ENCODE results near the gene ZBTB46. TPM values are rescaled to one million over a fixed set of nuclear protein-coding genes. Genes with fewer than 3 reads are reported as not detected.
A peak's percentile ranks its signal among the peaks of the same experiment; 100 is the strongest.

Gene ZBTB46
- total and polyA plus RNA-seq, 9 donors: 14.2 to 20.9 (median 18.9) TPM

GRCh38 chr20:63864978-63865640 is 34.0 kb upstream of the ZBTB46 start, which contains the start of gene TPD52L2:
Gene TPD52L2 (plus strand): TSS chr20:63865270. CDS start chr20:63865366, 96 bp downstream.
- H3K4me3 ChIP-seq (ENCODE audit: low read length): peak within 1 kb of the TSS; percentile 96
- WGBS (ENCODE audit: insufficient coverage): under 1% methylated on average over 68 of the region's 68 CpGs
- H3K9me3 ChIP-seq (replicated peaks; ENCODE audit: control insufficient read depth, low read depth, low read length): no peaks in the 10 kb centered on the region
- peaks cover 23% of the 10 kb centered on the region for H3K4me1 ChIP-seq (ENCODE audit: control insufficient read depth, insufficient read depth, low read length)
- peaks cover 31% of the 10 kb centered on the region for H3K36me3 ChIP-seq (ENCODE audit: control insufficient read depth, insufficient read depth, low read length)
- peak within 1 kb of the TSS; percentile 95 for H3K27ac ChIP-seq (ENCODE audit: low read length)
- H3K27me3 ChIP-seq (ENCODE audit: control insufficient read depth, insufficient read depth, low read length): no peaks in the 10 kb centered on the region
- peak; percentile 99 for DNase-seq

DNA sequence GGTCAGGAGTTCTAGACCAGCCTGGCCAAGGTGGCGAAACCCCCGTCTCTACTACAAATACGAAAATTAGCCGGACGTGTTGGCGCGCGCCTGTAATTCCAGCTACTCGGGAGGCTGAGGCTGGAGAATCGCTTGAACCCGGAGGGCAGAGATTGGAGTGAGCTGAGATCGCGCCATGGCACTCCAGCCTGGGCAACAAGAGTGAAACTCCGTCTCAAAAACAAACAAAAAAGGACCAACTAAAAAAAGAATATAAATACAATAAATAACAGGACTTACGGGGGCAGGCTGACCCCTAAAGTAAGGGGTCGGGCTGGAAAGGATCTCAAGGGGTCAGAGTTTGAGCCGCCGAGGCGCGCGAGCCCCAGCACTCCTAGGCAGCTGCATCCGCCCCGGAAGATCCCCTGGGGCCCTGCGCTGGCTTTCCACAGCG is 33.5 kb upstream of the ZBTB46 start:
- peak overlapping the region; percentile 95 for H3K27ac ChIP-seq (ENCODE audit: low read length)
- no peak for DNase-seq
- H3K36me3 ChIP-seq (ENCODE audit: control insufficient read depth, insufficient read depth, low read length): peaks cover 27% of the 10 kb centered on the region
- no peaks in the 10 kb centered on the region for H3K27me3 ChIP-seq (ENCODE audit: control insufficient read depth, insufficient read depth, low read length)
- H3K9me3 ChIP-seq (replicated peaks; ENCODE audit: control insufficient read depth, low read depth, low read length): no peaks in the 10 kb centered on the region
- H3K4me1 ChIP-seq (ENCODE audit: control insufficient read depth, insufficient read depth, low read length): peaks cover 24% of the 10 kb centered on the region
- H3K4me3 ChIP-seq (ENCODE audit: low read length): peak overlapping the region; percentile 96
- WGBS (ENCODE audit: insufficient coverage): 0% methylated on average over 10 of the region's 25 CpGs

GRCh38 chr20:63863798-63864544 is 32.9 kb upstream of the ZBTB46 start:
- H3K27me3 ChIP-seq (ENCODE audit: control insufficient read depth, insufficient read depth, low read length): no peaks in the 10 kb centered on the region
- H3K9me3 ChIP-seq (replicated peaks; ENCODE audit: control insufficient read depth, low read depth, low read length): no peaks in the 10 kb centered on the region
- WGBS (ENCODE audit: insufficient coverage): 4% methylated on average over 33 of the region's 38 CpGs
- H3K27ac ChIP-seq (ENCODE audit: low read length): peak overlapping the region; percentile 95
- peak overlapping the region; percentile 96 for H3K4me3 ChIP-seq (ENCODE audit: low read length)
- H3K36me3 ChIP-seq (ENCODE audit: control insufficient read depth, insufficient read depth, low read length): peaks cover 21% of the 10 kb centered on the region
- peaks cover 30% of the 10 kb centered on the region for H3K4me1 ChIP-seq (ENCODE audit: control insufficient read depth, insufficient read depth, low read length)
- DNase-seq: peak; percentile 93

GRCh38 chr20:63863021-63863797 is 32.1 kb upstream of the ZBTB46 start:
- Histone ChIP-seq H3K4me3 (ENCODE audit: low read length) (no peak overlapping the region), H3K27ac (ENCODE audit: low read length) (peak overlapping the region; percentile 95), H3K4me1 (ENCODE audit: control insufficient read depth, insufficient read depth, low read length) (peaks cover 38% of the 10 kb centered on the region), H3K9me3 (replicated peaks; ENCODE audit: control insufficient read depth, low read depth, low read length) (no peaks in the 10 kb centered on the region), H3K36me3 (ENCODE audit: control insufficient read depth, insufficient read depth, low read length) (peaks cover 17% of the 10 kb centered on the region), H3K27me3 (ENCODE audit: control insufficient read depth, insufficient read depth, low read length) (no peaks in the 10 kb centered on the region)
- DNase-seq: no peak
- 79% methylated on average over 7 of the region's 18 CpGs for WGBS (ENCODE audit: insufficient coverage)

GRCh38 chr20:63861981-63862901 is 31.2 kb upstream of the ZBTB46 start:
- 96% methylated on average over 95 of the region's 95 CpGs for WGBS (ENCODE audit: insufficient coverage)
- H3K4me1 ChIP-seq (ENCODE audit: control insufficient read depth, insufficient read depth, low read length): peaks cover 47% of the 10 kb centered on the region

GRCh38 chr20:63861365-63861934 is 30.4 kb upstream of the ZBTB46 start, which contains the start of gene ABHD16B:
Gene ABHD16B (plus strand): TSS chr20:63861498. CDS start chr20:63861541, 43 bp downstream.
- no peak for DNase-seq
- Histone ChIP-seq H3K9me3 (replicated peaks; ENCODE audit: control insufficient read depth, low read depth, low read length) (no peaks in the 10 kb centered on the region), H3K27ac (ENCODE audit: low read length) (no peak within 1 kb of the TSS), H3K27me3 (ENCODE audit: control insufficient read depth, insufficient read depth, low read length) (no peaks in the 10 kb centered on the region), H3K4me3 (ENCODE audit: low read length) (no peak within 1 kb of the TSS), H3K4me1 (ENCODE audit: control insufficient read depth, insufficient read depth, low read length) (peaks cover 54% of the 10 kb centered on the region), H3K36me3 (ENCODE audit: control insufficient read depth, insufficient read depth, low read length) (peaks cover 11% of the 10 kb centered on the region)
- 95% methylated on average over 56 of the region's 59 CpGs for WGBS (ENCODE audit: insufficient coverage)

More at GRCh38 chr20:63861981-63862901, 31.2 kb upstream of the ZBTB46 start:
- H3K27ac ChIP-seq (ENCODE audit: low read length): no peak overlapping the region
- DNase-seq: no peak
- no peaks in the 10 kb centered on the region for H3K27me3 ChIP-seq (ENCODE audit: control insufficient read depth, insufficient read depth, low read length)
- peaks cover 14% of the 10 kb centered on the region for H3K36me3 ChIP-seq (ENCODE audit: control insufficient read depth, insufficient read depth, low read length)
- H3K9me3 ChIP-seq (replicated peaks; ENCODE audit: control insufficient read depth, low read depth, low read length): no peaks in the 10 kb centered on the region
- H3K4me3 ChIP-seq (ENCODE audit: low read length): no peak overlapping the region

GRCh38 chr20:63860325-63861051 is 29.4 kb upstream of the ZBTB46 start:
- peaks cover 11% of the 10 kb centered on the region for H3K36me3 ChIP-seq (ENCODE audit: control insufficient read depth, insufficient read depth, low read length)
- H3K9me3 ChIP-seq (replicated peaks; ENCODE audit: control insufficient read depth, low read depth, low read length): no peaks in the 10 kb centered on the region
- H3K4me3 ChIP-seq (ENCODE audit: low read length): no peak overlapping the region
- H3K27ac ChIP-seq (ENCODE audit: low read length): no peak overlapping the region
- no peak for DNase-seq
- H3K4me1 ChIP-seq (ENCODE audit: control insufficient read depth, insufficient read depth, low read length): peaks cover 61% of the 10 kb centered on the region
- H3K27me3 ChIP-seq (ENCODE audit: control insufficient read depth, insufficient read depth, low read length): no peaks in the 10 kb centered on the region
- WGBS (ENCODE audit: insufficient coverage): 56% methylated on average over 15 of the region's 17 CpGs

GRCh38 chr20:63859166-63859699 is 28.2 kb upstream of the ZBTB46 start:
- Histone ChIP-seq H3K27ac (ENCODE audit: low read length) (peak overlapping the region; percentile 83), H3K36me3 (ENCODE audit: control insufficient read depth, insufficient read depth, low read length) (peaks cover 11% of the 10 kb centered on the region), H3K4me1 (ENCODE audit: control insufficient read depth, insufficient read depth, low read length) (peaks cover 68% of the 10 kb centered on the region), H3K9me3 (replicated peaks; ENCODE audit: control insufficient read depth, low read depth, low read length) (no peaks in the 10 kb centered on the region), H3K27me3 (ENCODE audit: control insufficient read depth, insufficient read depth, low read length) (no peaks in the 10 kb centered on the region), H3K4me3 (ENCODE audit: low read length) (no peak overlapping the region)
- DNase-seq: no peak
- WGBS (ENCODE audit: insufficient coverage): 21% methylated on average over 4 of the region's 7 CpGs
